OCI-LY7 (cell line): ENCODE measurements around the gene PODXL. TPM values are rescaled to one million over a fixed set of nuclear protein-coding genes. Genes with fewer than 3 reads are reported as not detected.
"Not testable (repeated sequence)": the region's sequence is repeated elsewhere in the genome, so short reads cannot be mapped to it uniquely, and the experiment has no call there.

Experiments
- BruUV-seq: library from RNA; stranded (reverse); fragments of 400-500 nt; replicated peaks from 2 replicates; lab custom pipeline; 2021; lab: Mats Ljungman, UMichigan
- CTCF ChIA-PET: fragments of 300-600 bp; sonication (Branson Sonifier 250); formaldehyde crosslinking; loops from one replicate; lab custom pipeline; 2022; ENCODE audit warnings: antibody characterized with exemption; ENCODE audit not compliant: unreplicated experiment; lab: Charles Lee
- POLR2A ChIA-PET: fragments of 300-600 bp; sonication (Branson Sonifier 250); formaldehyde crosslinking; loops from one replicate; lab custom pipeline; 2022; ENCODE audit warnings: antibody characterized with exemption; lab: Charles Lee
- DNase-seq: peaks from one replicate; pipeline ENCODE4 v3.0.0-alpha.2; 2015; ENCODE audit warnings: low spot score
- H2AFZ ChIP-seq: fragments of 200-600 bp; sonication (generic), shearing (Covaris generic); 2 replicates; pipeline ENCODE4 v1.6.1; 2014; ENCODE audit warnings: mild to moderate bottlenecking, antibody characterized with exemption, low read length, moderate library complexity
- H3K27ac ChIP-seq: fragments of 200-600 bp; sonication (generic); 2 replicates; pipeline ENCODE4 v1.5.1; 2014; ENCODE audit warnings: mixed run types, low read depth, mild to moderate bottlenecking, moderate library complexity, low read length, inconsistent platforms; ENCODE audit not compliant: poor library complexity, severe bottlenecking
- H3K36me3 ChIP-seq: fragments of 200-600 bp; sonication (generic); 2 replicates; pipeline ENCODE4 v1.6.1; 2014; ENCODE audit warnings: mild to moderate bottlenecking, antibody characterized with exemption, low read length, moderate library complexity, mixed read lengths; ENCODE audit not compliant: insufficient read depth
- H3K4me1 ChIP-seq: fragments of 200-600 bp; sonication (generic); 2 replicates; pipeline ENCODE4 v1.5.1; 2014; ENCODE audit warnings: mild to moderate bottlenecking, low read length; ENCODE audit not compliant: insufficient read depth, poor library complexity, severe bottlenecking
- H3K4me2 ChIP-seq: fragments of 200-600 bp; sonication (generic); 2 replicates; pipeline ENCODE4 v1.6.1; 2014; ENCODE audit warnings: mild to moderate bottlenecking, low read length
- H3K4me3 ChIP-seq: fragments of 200-600 bp; sonication (generic); 2 replicates; pipeline ENCODE4 v1.5.1; 2014; ENCODE audit warnings: mild to moderate bottlenecking, low read depth, low read length; ENCODE audit not compliant: poor library complexity, severe bottlenecking
- H3K79me2 ChIP-seq: fragments of 200-600 bp; sonication (generic); 2 replicates; pipeline ENCODE4 v1.6.1; 2016; ENCODE audit warnings: low read depth, mild to moderate bottlenecking, low read length, moderate library complexity, mixed read lengths; ENCODE audit not compliant: insufficient read depth
- H3K9me2 ChIP-seq: fragments of 200-600 bp; sonication (generic); 2 replicates; pipeline ENCODE4 v1.6.1; 2016; ENCODE audit warnings: mild to moderate bottlenecking, low read length, mixed read lengths; ENCODE audit not compliant: insufficient read depth
- H3K9me3 ChIP-seq: fragments of 200-600 bp; sonication (generic); 2 replicates; pipeline ENCODE4 v1.6.1; 2014; ENCODE audit warnings: mild to moderate bottlenecking, mixed run types, low read length, mixed read lengths
- H4K20me1 ChIP-seq: fragments of 200-600 bp; sonication (generic); 2 replicates; pipeline ENCODE4 v1.6.1; 2014; ENCODE audit warnings: mild to moderate bottlenecking, antibody characterized with exemption, low read length, moderate library complexity, mixed read lengths; ENCODE audit not compliant: insufficient read depth
- CTCF ChIP-seq: fragments of 200-600 bp; sonication (generic); conservative IDR thresholded peaks from 2 replicates; pipeline ENCODE4 v1.5.1; 2014; ENCODE audit warnings: mild to moderate bottlenecking, antibody characterized with exemption, low read length, moderate library complexity, mixed read lengths
- EZH2phosphoT487 ChIP-seq: fragments of 200-600 bp; sonication (generic); IDR thresholded peaks from 2 replicates; pipeline ENCODE4 v1.6.1; 2018; ENCODE audit warnings: low read depth, borderline replicate concordance, mild to moderate bottlenecking, mixed run types, antibody characterized with exemption, low read length, moderate library complexity, mixed read lengths
- intact Hi-C: fragments of 100-400 bp; cut with micrococcal nuclease; formaldehyde crosslinking; loops from one replicate; pipeline ENCODE4 v1.10.0; 2022; ENCODE audit not compliant: unreplicated experiment
- total RNA-seq, 2 experiments: library from RNA; depleted of rRNA in 1 of 2; stranded (reverse); fragments of >200 nt in 1 of 2; shearing (Covaris generic) in 1 of 2; gene quantifications; 2 replicates each; pipeline ENCODE4 v1.2.3, GENCODE V29; 2014 to 2022

PODXL gene
- total RNA-seq, 2 experiments from 2014 or later: 0.32 to 2.1 TPM

GRCh38 chr7:131505636-131506557, 50.5 kb downstream of the PODXL start:
- no peak for TF ChIP-seq CTCF
- no peak for TF ChIP-seq EZH2phosphoT487
- ChIA-PET POLR2A (no interaction called here), CTCF (no interaction called here)
- Histone ChIP-seq H3K4me1 (peaks cover 4% of the 10 kb centered on the region), H3K9me3 (no peaks in the 10 kb centered on the region), H3K4me2 (no peak overlapping the region), H2AFZ (no peak overlapping the region), H3K79me2 (no peaks in the 10 kb centered on the region), H3K9me2 (no peaks in the 10 kb centered on the region), H4K20me1 (peaks cover 3% of the 10 kb centered on the region; the same call in 1 of the 2 replicates), H3K4me3 (no peak overlapping the region), H3K27ac (no peak overlapping the region), H3K36me3 (no peaks in the 10 kb centered on the region)
- intact Hi-C loops: loop anchor here (10.0 kb wide), 1 partner anchor 661 kb away; no protein-coding TSS in a partner anchor
- DNase-seq: no peak
- no TSS peak for BruUV-seq

- H4K20me1 ChIP-seq, H3K4me2 ChIP-seq, DNase-seq, H3K27ac ChIP-seq, H3K9me2 ChIP-seq, H2AFZ ChIP-seq, BruUV-seq, H3K4me1 ChIP-seq, H3K4me3 ChIP-seq, H3K79me2 ChIP-seq, H3K9me3 ChIP-seq, POLR2A ChIA-PET, H3K36me3 ChIP-seq: not testable (repeated sequence)
- CTCF ChIA-PET: interaction anchor here (1.1 kb wide), 1 partner anchor 9 kb away, joined by 3 read pairs; no protein-coding TSS in a partner anchor
- intact Hi-C loops: loop anchor here (10.0 kb wide), 1 partner anchor 660 kb away; no protein-coding TSS in a partner anchor
These were observed 51.3 kb downstream of the PODXL start for GRCh38 chr7:131505037-131505620.

- Histone ChIP-seq H3K4me2 (no peak overlapping the region), H3K9me3 (no peaks in the 10 kb centered on the region), H3K36me3 (no peaks in the 10 kb centered on the region), H2AFZ (no peak overlapping the region), H4K20me1 (peaks cover 3% of the 10 kb centered on the region; the same call in 1 of the 2 replicates), H3K9me2 (no peaks in the 10 kb centered on the region), H3K4me3 (no peak overlapping the region), H3K4me1 (peaks cover 4% of the 10 kb centered on the region), H3K27ac (no peak overlapping the region), H3K79me2 (no peaks in the 10 kb centered on the region)
- TF ChIP-seq CTCF (no peak), EZH2phosphoT487 (no peak)
- intact Hi-C loops: loop anchor here (10.0 kb wide), 1 partner anchor 660 kb away; no protein-coding TSS in a partner anchor
- CTCF ChIA-PET: interaction anchor here (1.1 kb wide), 1 partner anchor 10 kb away, joined by 3 read pairs; no protein-coding TSS in a partner anchor
- DNase-seq: no peak
- POLR2A ChIA-PET: no interaction called here
- BruUV-seq: no TSS peak
These were observed 52.1 kb downstream of the PODXL start for GRCh38 chr7:131504157-131504899.
